ENCODE results near the gene SIVA1.

DNA sequence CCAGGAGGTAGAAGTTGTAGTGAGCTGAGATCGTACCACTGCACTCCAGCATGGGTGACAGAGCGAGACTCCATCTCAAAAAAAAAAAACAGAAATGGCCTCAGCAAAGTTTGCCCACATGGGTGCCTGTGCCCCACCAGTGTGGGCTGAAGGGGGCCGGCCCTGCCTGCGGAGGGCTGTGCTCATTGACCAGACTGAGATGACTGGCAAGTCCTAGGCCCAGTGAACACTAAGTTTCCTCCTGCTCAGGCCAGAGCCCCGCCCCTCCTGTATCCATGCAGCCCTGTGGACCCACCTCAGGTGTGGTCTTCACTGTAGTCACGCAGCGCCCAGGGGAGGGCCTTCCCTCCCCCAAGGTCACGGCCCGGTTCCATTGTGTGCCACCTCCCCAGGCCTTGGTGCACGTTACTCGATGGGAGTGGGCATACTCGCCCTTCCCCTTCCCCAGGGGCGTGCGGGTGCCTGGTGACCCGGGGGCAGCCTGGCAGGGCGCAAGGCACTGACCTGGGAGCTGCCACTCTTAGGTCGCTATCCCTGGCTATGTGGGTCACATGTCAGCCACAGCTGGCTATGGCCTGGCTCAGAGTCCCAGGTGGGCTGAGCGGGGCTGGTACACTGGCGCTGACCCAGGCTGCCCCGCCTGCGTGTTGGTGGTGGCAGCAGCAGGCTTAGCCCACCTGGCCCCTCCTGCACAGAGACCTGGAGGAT lies 47.5 kb upstream of the SIVA1 start:
- TF ChIP-seq, protein P1, sequence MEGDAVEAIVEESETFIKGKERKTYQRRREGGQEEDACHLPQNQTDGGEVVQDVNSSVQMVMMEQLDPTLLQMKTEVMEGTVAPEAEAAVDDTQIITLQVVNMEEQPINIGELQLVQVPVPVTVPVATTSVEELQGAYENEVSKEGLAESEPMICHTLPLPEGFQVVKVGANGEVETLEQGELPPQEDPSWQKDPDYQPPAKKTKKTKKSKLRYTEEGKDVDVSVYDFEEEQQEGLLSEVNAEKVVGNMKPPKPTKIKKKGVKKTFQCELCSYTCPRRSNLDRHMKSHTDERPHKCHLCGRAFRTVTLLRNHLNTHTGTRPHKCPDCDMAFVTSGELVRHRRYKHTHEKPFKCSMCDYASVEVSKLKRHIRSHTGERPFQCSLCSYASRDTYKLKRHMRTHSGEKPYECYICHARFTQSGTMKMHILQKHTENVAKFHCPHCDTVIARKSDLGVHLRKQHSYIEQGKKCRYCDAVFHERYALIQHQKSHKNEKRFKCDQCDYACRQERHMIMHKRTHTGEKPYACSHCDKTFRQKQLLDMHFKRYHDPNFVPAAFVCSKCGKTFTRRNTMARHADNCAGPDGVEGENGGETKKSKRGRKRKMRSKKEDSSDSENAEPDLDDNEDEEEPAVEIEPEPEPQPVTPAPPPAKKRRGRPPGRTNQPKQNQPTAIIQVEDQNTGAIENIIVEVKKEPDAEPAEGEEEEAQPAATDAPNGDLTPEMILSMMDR (IDR thresholded peaks at IDR 0.05; ENCODE audit: insufficient read depth, low read length, poor library complexity, severe bottlenecking) = no peak
- TF ChIP-seq EZH2phosphoT487 (conservative IDR thresholded peaks at IDR 0.05; ENCODE audit: low read length) = no peak

All from SU-DHL-6 (cell line).